HepG2 (cell line): ENCODE results near the gene WDR89. TPM values are rescaled to one million over a fixed set of nuclear protein-coding genes. Genes with fewer than 3 reads are reported as not detected.

ENCODE experiments used
- ATAC-seq: fragments of 200-7000 bp; cut with Tn5 transposase; 3 replicates; pipeline ENCODE4 v1.9.1; 2020; ENCODE audit warnings: mild to moderate bottlenecking, moderate library complexity
- BruUV-seq: library from RNA; stranded (reverse); fragments of 400-500 nt; replicated peaks from 2 replicates; lab custom pipeline; 2021; lab: Mats Ljungman, UMichigan
- CTCF ChIA-PET: fragments of 300-600 bp; formaldehyde crosslinking; extraction: SDS; loops from one replicate; lab custom pipeline; 2021; ENCODE audit warnings: low total read pairs, inconsistent platforms, low intra/inter-chr PET ratio; lab: Yijun Ruan, JAX
- POLR2A ChIA-PET: fragments of 350-600 bp; sonication (Branson Sonifier 250); formaldehyde crosslinking; loops from one replicate; lab custom pipeline; 2020; ENCODE audit warnings: antibody characterized with exemption, inconsistent platforms; lab: Yijun Ruan, JAX
- DNase-seq: peaks from one replicate; pipeline ENCODE4 v3.0.0-alpha.2; 2015; ENCODE audit warnings: low spot score
- FAIRE-seq: peaks from 3 replicates; lab custom pipeline; 2011; peaks lifted over from hg19 to GRCh38; lab: Jason Lieb, UNC
- H2AFZ ChIP-seq: one replicate; pipeline ENCODE4 v1.6.1; 2011; ENCODE audit warnings: low read length, inconsistent platforms
- H3K27ac ChIP-seq: fragments of 300-600 bp; 3 replicates; pipeline ENCODE4 v1.8.0; 2011; ENCODE audit warnings: mixed run types, mild to moderate bottlenecking, mixed read lengths, low read length, inconsistent platforms; ENCODE audit not compliant: insufficient read depth; ENCODE audit errors: extremely low read length
- H3K27me3 ChIP-seq, 2 experiments: fragments of 200-600 bp in 1 of 2; 2 replicates in 1 of 2; 3 replicates in 1 of 2; pipeline versions ENCODE4 v1.6.0 to v1.8.0; 2011; ENCODE audit warnings: low read length in 2 of 2, mild to moderate bottlenecking in 2 of 2, moderate library complexity in 2 of 2, inconsistent platforms in 1 of 2; ENCODE audit not compliant: insufficient read depth in 2 of 2, control insufficient read depth in 1 of 2
- H3K36me3 ChIP-seq, 2 experiments: fragments of 200-600 bp in 1 of 2; replicated peaks in 1 of 2; 2 replicates in 1 of 2; 3 replicates in 1 of 2; pipeline versions ENCODE4 v1.5.1 to v1.8.0; 2011; ENCODE audit warnings: low read length in 2 of 2, inconsistent platforms in 1 of 2; ENCODE audit not compliant: insufficient read depth in 2 of 2, control insufficient read depth in 1 of 2
- H3K4me1 ChIP-seq: 2 replicates; pipeline ENCODE4 v1.5.1; 2012; ENCODE audit warnings: low read length, inconsistent platforms; ENCODE audit not compliant: insufficient read depth
- H3K4me2 ChIP-seq: 2 replicates; pipeline ENCODE4 v1.6.0; 2011; ENCODE audit warnings: low read depth, low read length, inconsistent platforms
- H3K4me3 ChIP-seq, 3 experiments: fragments of 200-600 bp in 1 of 3; sonication (generic), shearing (Covaris generic) in 1 of 3; replicated peaks in 1 of 3; 2 replicates each; pipeline ENCODE4 v1.5.1; 2011 to 2016; ENCODE audit warnings: low read length in 3 of 3, inconsistent platforms in 2 of 3, low read depth in 2 of 3, mild to moderate bottlenecking in 2 of 3, control low read depth in 1 of 3, mixed read lengths in 1 of 3; ENCODE audit not compliant: insufficient read depth in 1 of 3
- H3K79me2 ChIP-seq: one replicate; pipeline ENCODE4 v1.6.1; 2011; ENCODE audit warnings: low read length, inconsistent platforms; ENCODE audit not compliant: insufficient read depth
- H3K9ac ChIP-seq: 2 replicates; pipeline ENCODE4 v1.6.0; 2011; ENCODE audit warnings: mild to moderate bottlenecking, low read depth, low read length, inconsistent platforms; ENCODE audit not compliant: insufficient read depth
- H3K9me3 ChIP-seq: 2 replicates; pipeline ENCODE4 v1.5.1; 2012; ENCODE audit warnings: mild to moderate bottlenecking, low read length
- H4K20me1 ChIP-seq: 2 replicates; pipeline ENCODE4 v1.6.0; 2011; ENCODE audit warnings: inconsistent platforms, mild to moderate bottlenecking, low read length, moderate library complexity; ENCODE audit not compliant: insufficient read depth
- ATRX ChIP-seq: sonication (generic); formaldehyde crosslinking; IDR thresholded peaks from 2 replicates; pipeline ENCODE4 v1.4.0; 2020; ENCODE audit warnings: missing genetic modification reagents, borderline replicate concordance
- CREB3 ChIP-seq: sonication (generic); formaldehyde crosslinking; IDR thresholded peaks from 2 replicates; pipeline ENCODE4 v1.5.0; 2020; ENCODE audit warnings: missing genetic modification reagents
- ZNF20 ChIP-seq: sonication (generic); formaldehyde crosslinking; IDR thresholded peaks from 2 replicates; pipeline ENCODE4 v1.4.0; 2020; ENCODE audit warnings: mild to moderate bottlenecking, moderate library complexity, missing genetic modification reagents
- ZNF770 ChIP-seq: sonication (generic); formaldehyde crosslinking; IDR thresholded peaks from 2 replicates; pipeline ENCODE4 v1.5.0; 2020; ENCODE audit warnings: mild to moderate bottlenecking, missing genetic modification reagents
- WGBS: methylation state at CpG from one replicate; pipeline ENCODE4 v1.1.6; 2017; ENCODE audit warnings: low lambda C conversion rate; 5-methylcytosine and 5-hydroxymethylcytosine counted together
- in situ Hi-C: cut with HindIII; loops from 2 replicates; pipeline ENCODE4 v1.10.0; 2017; ENCODE audit warnings: low pct_unique_long_range_greater_than_20kb; ENCODE audit not compliant: extremely low pct_ligation_motif_present
- intact Hi-C: fragments of 100-400 bp; cut with micrococcal nuclease; formaldehyde crosslinking; loops from one replicate; pipeline ENCODE4 v1.10.0; 2022; ENCODE audit not compliant: unreplicated experiment
- polyA plus RNA-seq, 8 experiments: library from polyadenylated mRNA; depleted of rRNA in 3 of 8; stranded (reverse) in 7 of 8; unstranded in 1 of 8; fragments of >200 nt; fragmentation: Illumina TruSeq in 4 of 8; extraction: Trizol in 4 of 8; gene quantifications; 2 replicates each; pipeline versions ENCODE4 v1.2.1 to v1.2.3, GENCODE V29; 2011 to 2016; ENCODE audit warnings: low read depth in 4 of 8, missing spikeins in 1 of 8, mixed read lengths in 1 of 8; ENCODE audit not compliant: insufficient read depth in 1 of 8
- total RNA-seq, 5 experiments: library from RNA; depleted of rRNA; stranded (reverse); fragments of >200 nt; fragmentation: Illumina TruSeq; extraction: Trizol; gene quantifications; 2 replicates each; pipeline ENCODE4 v1.2.3, GENCODE V29; 2016; ENCODE audit warnings: low read depth in 1 of 5

WDR89 gene
- total and polyA plus RNA-seq, 2 of the 13 experiments (the other 11 are each of a cell fraction or from before 2014, with no cell fraction given) = 5.2 to 20.1 TPM

- intact Hi-C loops (loop anchor here (5.0 kb wide), 2 partner anchors 83 to 102 kb away; partner anchors contain the start of genes PPP2R5E and SGPP1), in situ Hi-C loops (no loop called here)
- H4K20me1 ChIP-seq = no peaks in the 10 kb centered on the region
- no peaks in the 10 kb centered on the region for H3K9me3 ChIP-seq
- ChIA-PET CTCF (no interaction called here), POLR2A (no interaction called here)
- no peak overlapping the region for H3K9ac ChIP-seq
- BruUV-seq = no TSS peak
- no peak for FAIRE-seq
- 96% methylated on average over 2 of the region's 2 CpGs for WGBS
- no peak overlapping the region for H2AFZ ChIP-seq
- ATAC-seq = no peak
- H3K4me1 ChIP-seq = peaks cover 20% of the 10 kb centered on the region
- H3K27ac ChIP-seq = no peak overlapping the region
- peaks cover 8% of the 10 kb centered on the region for H3K79me2 ChIP-seq
- TF ChIP-seq ZNF770 (CRISPR knock-in tag) = 0 out of 2 replicates have a peak, but pooled peaks have one; percentile 24
- TF ChIP-seq ATRX (CRISPR knock-in tag) = no peak
- no peak for TF ChIP-seq ZNF20 (CRISPR knock-in tag)
- no peak for TF ChIP-seq CREB3 (CRISPR knock-in tag)
- DNase-seq = no peak
- no peaks in the 10 kb centered on the region for H3K36me3 ChIP-seq
- H3K4me3 ChIP-seq = no peak overlapping the region
- no peak overlapping the region for H3K4me2 ChIP-seq
- H3K27me3 ChIP-seq = no peaks in the 10 kb centered on the region
These were observed 3.1 kb upstream of the WDR89 start for GRCh38 chr14:63644741-63645140.
